ENCODE results near the gene PEX12. TPM values are rescaled to one million over a fixed set of nuclear protein-coding genes. Genes with fewer than 3 reads are reported as not detected.

PEX12 gene
- total and polyA plus RNA-seq, 2 of the 4 experiments (the other 2 are of a cell fraction), result 4.5 to 7.9 TPM

GRCh38 chr17:35559495-35560210 is 18.7 kb downstream of the PEX12 start:
- Histone ChIP-seq H4K20me1 (ENCODE audit: insufficient read depth, low read length) (no peaks in the 10 kb centered on the region), H2BK20ac (ENCODE audit: low read depth, low read length) (no peak overlapping the region), H3K4ac (ENCODE audit: low read depth, low read length) (no peak overlapping the region), H3K27ac (ENCODE audit: insufficient read depth, low read length) (no peak overlapping the region), H3K23ac (ENCODE audit: low read depth, low read length) (no peak overlapping the region), H4K5ac (ENCODE audit: low read depth, low read length) (no peak overlapping the region), H3K9me3 (ENCODE audit: control insufficient read depth, insufficient read depth, low read length) (no peaks in the 10 kb centered on the region), H2AK9ac (replicated peaks; ENCODE audit: low read depth, low read length, poor library complexity) (no peak overlapping the region), H3K56ac (ENCODE audit: extremely low read depth, insufficient read depth, low read length) (no peak overlapping the region), H2BK120ac (ENCODE audit: low read depth, low read length) (no peak overlapping the region), H3K9me1 (ENCODE audit: insufficient read depth, low read length) (no peaks in the 10 kb centered on the region), H3K27me3 (ENCODE audit: control insufficient read depth, insufficient read depth, low read length) (peaks cover 16% of the 10 kb centered on the region), H2AFZ (replicated peaks; ENCODE audit: low read length, poor library complexity) (no peak overlapping the region), H2BK15ac (ENCODE audit: low read depth, low read length) (no peak overlapping the region), H2AK5ac (ENCODE audit: low read depth, low read length) (no peak overlapping the region), H4K8ac (ENCODE audit: low read depth in 2 of 2, low read length in 2 of 2) (no peak overlapping the region), H3K4me3 (ENCODE audit: insufficient read depth, low read depth, low read length) (no peak overlapping the region), H4K91ac (ENCODE audit: insufficient read depth, low read depth, low read length) (no peak overlapping the region), H3K18ac (ENCODE audit: low read depth, low read length) (no peak overlapping the region), H3K36me3 (ENCODE audit: control insufficient read depth, insufficient read depth, low read length) (no peaks in the 10 kb centered on the region), H3K14ac (replicated peaks; ENCODE audit: low read depth, low read length) (no peak overlapping the region), H3K9ac (ENCODE audit: low read depth, low read length) (no peak overlapping the region), H2BK5ac (ENCODE audit: low read depth, low read length, poor library complexity, severe bottlenecking) (no peak overlapping the region), H3K79me1 (ENCODE audit: low read depth in 1 of 2, low read length in 2 of 2) (no peaks in the 10 kb centered on the region), H3K4me2 (ENCODE audit: low read depth, low read length) (no peak overlapping the region), H3K4me1 (ENCODE audit: control insufficient read depth, insufficient read depth, low read length) (no peaks in the 10 kb centered on the region)
- no CpG with 5 or more reads among the region's 2 CpGs for WGBS, 2 experiments (ENCODE audit: extremely low coverage in 2 of 2, insufficient read length in 1 of 2)
- intact Hi-C loops (cut with micrococcal nuclease) (no loop called here), in situ Hi-C loops (cut with MboI; ENCODE audit: low sequenced_read_pairs) (no loop called here), dilution Hi-C loops (cut with HindIII; ENCODE audit: low sequenced_read_pairs, unreplicated experiment) (no loop called here)
- ATAC-seq (ENCODE audit: low read depth), result no peak
- no peak for DNase-seq
- CTCF ChIA-PET, result no interaction called here
- BruUV-seq (replicated peaks), result no TSS peak
- POLR2A ChIA-PET (ENCODE audit: unreplicated experiment), result no interaction called here
- TF ChIP-seq NFE2L2 (IDR thresholded peaks at IDR 0.05; ENCODE audit: low read depth, low read length) (no peak), USF2 (IDR thresholded peaks at IDR 0.05; ENCODE audit: low read depth, low read length) (no peak), POLR2A (IDR thresholded peaks at IDR 0.05; ENCODE audit: low read depth, low read length) (no peak), MAFK (IDR thresholded peaks at IDR 0.05; ENCODE audit: low read depth, low read length) (no peak), BHLHE40 (IDR thresholded peaks at IDR 0.05; ENCODE audit: low read depth, low read length) (no peak), FOS (IDR thresholded peaks at IDR 0.05; ENCODE audit: low read depth, low read length) (no peak), MAZ (IDR thresholded peaks at IDR 0.05; ENCODE audit: borderline replicate concordance, low read depth, low read length) (no peak), CHD1 (IDR thresholded peaks at IDR 0.05; ENCODE audit: low read depth, low read length) (no peak), SMC3 (IDR thresholded peaks at IDR 0.05; ENCODE audit: low read depth, low read length) (no peak), RFX5 (IDR thresholded peaks at IDR 0.05; ENCODE audit: low read depth, low read length) (no peak), RCOR1 (IDR thresholded peaks at IDR 0.05; ENCODE audit: insufficient replicate concordance, low read length) (no peak), MXI1 (IDR thresholded peaks at IDR 0.05; ENCODE audit: borderline replicate concordance, low read depth, low read length) (no peak), CTCF (conservative IDR thresholded peaks at IDR 0.05; ENCODE audit: low read depth, low read length) (no peak), RAD21 (IDR thresholded peaks at IDR 0.05; ENCODE audit: low read length) (no peak), CEBPB (IDR thresholded peaks at IDR 0.05; ENCODE audit: low read depth, low read length) (no peak)
- TF ChIP-seq, protein P1, sequence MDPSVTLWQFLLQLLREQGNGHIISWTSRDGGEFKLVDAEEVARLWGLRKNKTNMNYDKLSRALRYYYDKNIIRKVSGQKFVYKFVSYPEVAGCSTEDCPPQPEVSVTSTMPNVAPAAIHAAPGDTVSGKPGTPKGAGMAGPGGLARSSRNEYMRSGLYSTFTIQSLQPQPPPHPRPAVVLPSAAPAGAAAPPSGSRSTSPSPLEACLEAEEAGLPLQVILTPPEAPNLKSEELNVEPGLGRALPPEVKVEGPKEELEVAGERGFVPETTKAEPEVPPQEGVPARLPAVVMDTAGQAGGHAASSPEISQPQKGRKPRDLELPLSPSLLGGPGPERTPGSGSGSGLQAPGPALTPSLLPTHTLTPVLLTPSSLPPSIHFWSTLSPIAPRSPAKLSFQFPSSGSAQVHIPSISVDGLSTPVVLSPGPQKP (IDR thresholded peaks at IDR 0.05; ENCODE audit: borderline replicate concordance, low read depth, low read length), result no peak

Measured in IMR-90 (cell line).